Hippocampal formation (tissue), 2 donors: ENCODE results near the gene SLC46A1.

ENCODE experiments used
- DNase-seq, 2 donors: peaks; one replicate each; lab custom pipeline; 2025; lab: John Stamatoyannopoulos, UW

SLC46A1 gene

GRCh38 chr17:28357061-28357900 lies 48.7 kb downstream of the SLC46A1 start, which contains the start of gene POLDIP2:
TSS of gene POLDIP2 (minus strand) at chr17:28357527. CDS start at chr17:28357448, 79 bp downstream.
- peak; percentile 88 to 94 for DNase-seq

GRCh38 chr17:28350271-28350670 lies 55.7 kb downstream of the SLC46A1 start:
- no peak for DNase-seq

- DNase-seq, result no peak
These were observed 57.0 kb downstream of the SLC46A1 start for GRCh38 chr17:28348979-28349378.

- DNase-seq, result no peak
These were observed 58.6 kb downstream of the SLC46A1 start for GRCh38 chr17:28347261-28347891.

GRCh38 chr17:28346746-28347246 lies 59.2 kb downstream of the SLC46A1 start:
- no peak for DNase-seq

GRCh38 chr17:28346199-28346580 lies 59.8 kb downstream of the SLC46A1 start:
- no peak for DNase-seq

GRCh38 chr17:28345419-28346198 lies 60.4 kb downstream of the SLC46A1 start:
- no peak for DNase-seq
